Keratinocyte (primary cell): Measurements from ENCODE around the gene FTSJ1. TPM values are rescaled to one million over a fixed set of nuclear protein-coding genes. Genes with fewer than 3 reads are reported as not detected.

Experiments
- DNase-seq: peaks from one replicate; pipeline ENCODE4 v3.0.0-alpha.2; 2011; ENCODE audit warnings: low read depth, missing footprints, low spot score
- FAIRE-seq: peaks from 2 replicates; lab custom pipeline; 2011; peaks lifted over from hg19 to GRCh38; lab: Jason Lieb, UNC
- H2AFZ ChIP-seq: 2 replicates; pipeline ENCODE4 v1.6.0; 2012; ENCODE audit warnings: low read length, control low read depth, inconsistent platforms; ENCODE audit not compliant: control insufficient read depth
- H3K27ac ChIP-seq: 2 replicates; pipeline ENCODE4 v1.5.1; 2011; ENCODE audit warnings: low read length; ENCODE audit not compliant: control insufficient read depth, insufficient read depth
- H3K27me3 ChIP-seq: 3 replicates; pipeline ENCODE4 v1.6.0; 2011; ENCODE audit warnings: low read length; ENCODE audit not compliant: control insufficient read depth, insufficient read depth; ENCODE audit errors: extremely low read depth
- H3K36me3 ChIP-seq, 2 experiments: 2 replicates in 1 of 2; 3 replicates in 1 of 2; pipeline ENCODE4 v1.5.1; 2011; ENCODE audit warnings: low read length in 2 of 2, mild to moderate bottlenecking in 1 of 2; ENCODE audit not compliant: control insufficient read depth in 2 of 2, insufficient read depth in 2 of 2; ENCODE audit errors: extremely low read depth in 1 of 2
- H3K4me1 ChIP-seq: 3 replicates; pipeline ENCODE4 v1.5.1; 2011; ENCODE audit warnings: low read length; ENCODE audit not compliant: control insufficient read depth, insufficient read depth; ENCODE audit errors: extremely low read depth
- H3K4me2 ChIP-seq: 3 replicates; pipeline ENCODE4 v1.6.0; 2011; ENCODE audit warnings: low read depth, low read length; ENCODE audit not compliant: control insufficient read depth, insufficient read depth; ENCODE audit errors: extremely low read depth
- H3K4me3 ChIP-seq, 3 experiments: fragments of 200-600 bp in 1 of 3; sonication (generic) in 1 of 3; 2 replicates in 2 of 3; 3 replicates in 1 of 3; pipeline ENCODE4 v1.5.1; 2011 to 2016; ENCODE audit warnings: low read length in 3 of 3, mild to moderate bottlenecking in 3 of 3, control low read depth in 2 of 3, inconsistent platforms in 1 of 3, low read depth in 1 of 3, mixed read lengths in 1 of 3, mixed run types in 1 of 3, moderate library complexity in 1 of 3; ENCODE audit not compliant: control insufficient read depth in 2 of 3, insufficient read depth in 2 of 3; ENCODE audit errors: extremely low read depth in 1 of 3
- H3K79me2 ChIP-seq: 2 replicates; pipeline ENCODE4 v1.6.0; 2012; ENCODE audit warnings: low read length; ENCODE audit not compliant: control insufficient read depth, insufficient read depth
- H3K9ac ChIP-seq: 3 replicates; pipeline ENCODE4 v1.6.0; 2011; ENCODE audit warnings: low read length; ENCODE audit not compliant: control insufficient read depth, insufficient read depth; ENCODE audit errors: extremely low read depth
- H3K9me1 ChIP-seq: 3 replicates; pipeline ENCODE4 v1.6.0; 2011; ENCODE audit warnings: low read length; ENCODE audit not compliant: control insufficient read depth, insufficient read depth; ENCODE audit errors: extremely low read depth
- H3K9me3 ChIP-seq: 2 replicates; pipeline ENCODE4 v1.5.1; 2012; ENCODE audit warnings: low read depth, low read length; ENCODE audit not compliant: control insufficient read depth
- H4K20me1 ChIP-seq: 3 replicates; pipeline ENCODE4 v1.6.0; 2011; ENCODE audit warnings: low read length; ENCODE audit not compliant: control insufficient read depth, insufficient read depth; ENCODE audit errors: extremely low read depth
- EZH2 ChIP-seq: IDR thresholded peaks from one replicate; pipeline ENCODE4 v1.6.1; 2012; ENCODE audit warnings: inconsistent platforms, mild to moderate bottlenecking, low read length, moderate library complexity
- dilution Hi-C: fragments of 300-500 bp; cut with MboI; formaldehyde crosslinking; loops from one replicate; pipeline ENCODE4 v1.7.0; 2020; ENCODE audit warnings: low sequenced_read_pairs; ENCODE audit not compliant: extremely low pct_ligation_motif_present
- polyA plus RNA-seq, 5 experiments: library from polyadenylated mRNA; depleted of rRNA in 3 of 5; stranded (reverse) in 3 of 5; stranded (forward) in 1 of 5; unstranded in 1 of 5; fragments of >200 nt; gene quantifications; 1 replicate in 1 of 5; 2 replicates in 3 of 5; 3 replicates in 1 of 5; pipeline versions ENCODE4 v1.2.1 to v1.2.3, GENCODE V29; 2011 to 2012; ENCODE audit warnings: missing spikeins in 2 of 5, low read depth in 1 of 5, low replicate concordance in 1 of 5
- TF ChIP-seq, protein P1 (sequence below), 3 experiments: IDR thresholded peaks in 1 of 3; conservative IDR thresholded peaks in 1 of 3; optimal IDR thresholded peaks in 1 of 3; 2 replicates in 2 of 3; 3 replicates in 1 of 3; pipeline versions ENCODE3 to v1.5.1; 2011; ENCODE audit warnings: low read length in 3 of 3, mild to moderate bottlenecking in 3 of 3, moderate library complexity in 2 of 3, control low read depth in 1 of 3, inconsistent platforms in 1 of 3; ENCODE audit not compliant: insufficient read depth in 2 of 3; ENCODE audit errors: extremely low read depth in 1 of 3

The FTSJ1 gene
- polyA plus RNA-seq, 1 donor (not counting 4 experiments of a cell fraction or from before 2014, with no cell fraction given): 60.6 TPM

GRCh38 chrX:48532161-48532560, 56.2 kb downstream of the FTSJ1 start:
- H3K9ac ChIP-seq: no peak overlapping the region
- peak overlapping the region; percentile 92 for H3K27ac ChIP-seq
- H3K4me2 ChIP-seq: peak overlapping the region; percentile 3

DNA sequence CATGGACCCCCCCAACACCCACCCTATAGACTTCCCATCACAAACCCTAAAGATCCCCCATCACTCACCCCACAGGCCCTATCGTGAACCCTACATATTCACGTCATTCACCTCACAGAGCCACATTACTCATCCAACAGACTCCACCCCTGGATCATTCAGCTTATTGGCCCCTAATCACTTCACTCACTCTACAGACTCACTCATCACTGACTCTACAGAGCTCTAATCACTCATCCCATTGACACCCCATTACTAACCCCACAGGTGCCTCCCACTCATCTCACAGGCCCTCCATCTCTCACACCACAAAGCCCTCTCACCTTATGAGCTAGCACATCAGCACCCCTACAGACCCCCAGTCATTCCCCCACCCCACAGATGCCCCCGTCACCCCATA, 57.2 kb downstream of the FTSJ1 start:
- H3K4me3 ChIP-seq: no peak overlapping the region
- no peak overlapping the region for H3K4me2 ChIP-seq
- DNase-seq (no peak), FAIRE-seq (no peak)
- no peaks in the 10 kb centered on the region for H3K9me1 ChIP-seq
- H3K27me3 ChIP-seq: no peaks in the 10 kb centered on the region
- TF ChIP-seq EZH2: no peak
- TF ChIP-seq, protein P1, sequence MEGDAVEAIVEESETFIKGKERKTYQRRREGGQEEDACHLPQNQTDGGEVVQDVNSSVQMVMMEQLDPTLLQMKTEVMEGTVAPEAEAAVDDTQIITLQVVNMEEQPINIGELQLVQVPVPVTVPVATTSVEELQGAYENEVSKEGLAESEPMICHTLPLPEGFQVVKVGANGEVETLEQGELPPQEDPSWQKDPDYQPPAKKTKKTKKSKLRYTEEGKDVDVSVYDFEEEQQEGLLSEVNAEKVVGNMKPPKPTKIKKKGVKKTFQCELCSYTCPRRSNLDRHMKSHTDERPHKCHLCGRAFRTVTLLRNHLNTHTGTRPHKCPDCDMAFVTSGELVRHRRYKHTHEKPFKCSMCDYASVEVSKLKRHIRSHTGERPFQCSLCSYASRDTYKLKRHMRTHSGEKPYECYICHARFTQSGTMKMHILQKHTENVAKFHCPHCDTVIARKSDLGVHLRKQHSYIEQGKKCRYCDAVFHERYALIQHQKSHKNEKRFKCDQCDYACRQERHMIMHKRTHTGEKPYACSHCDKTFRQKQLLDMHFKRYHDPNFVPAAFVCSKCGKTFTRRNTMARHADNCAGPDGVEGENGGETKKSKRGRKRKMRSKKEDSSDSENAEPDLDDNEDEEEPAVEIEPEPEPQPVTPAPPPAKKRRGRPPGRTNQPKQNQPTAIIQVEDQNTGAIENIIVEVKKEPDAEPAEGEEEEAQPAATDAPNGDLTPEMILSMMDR (optimal IDR thresholded peaks at IDR 0.05 in 1 of 3, IDR thresholded peaks at IDR 0.05 in 1 of 3, conservative IDR thresholded peaks at IDR 0.05 in 1 of 3; ENCODE audit: extremely low read depth in 1 of 3, insufficient read depth in 2 of 3, low read length in 3 of 3): no peak
- no peaks in the 10 kb centered on the region for H3K79me2 ChIP-seq
- H2AFZ ChIP-seq: no peak overlapping the region
- H4K20me1 ChIP-seq: no peaks in the 10 kb centered on the region
- H3K36me3 ChIP-seq: peaks cover 0 to 3% of the 10 kb centered on the region in 2 experiments
- H3K9ac ChIP-seq: no peak overlapping the region
- H3K9me3 ChIP-seq: no peaks in the 10 kb centered on the region
- peaks cover 21% of the 10 kb centered on the region for H3K4me1 ChIP-seq
- dilution Hi-C loops: no loop called here
- no peak overlapping the region for H3K27ac ChIP-seq

More at GRCh38 chrX:48532161-48532560, 56.2 kb downstream of the FTSJ1 start:
- Histone ChIP-seq H3K9me1 (no peaks in the 10 kb centered on the region), H3K9me3 (no peaks in the 10 kb centered on the region), H3K27me3 (no peaks in the 10 kb centered on the region), H2AFZ (no peak overlapping the region), H3K4me3 (no peak overlapping the region), H4K20me1 (no peaks in the 10 kb centered on the region), H3K79me2 (no peaks in the 10 kb centered on the region), H3K36me3 (peaks cover 4% of the 10 kb centered on the region in 2 experiments), H3K4me1 (peaks cover 21% of the 10 kb centered on the region)
- FAIRE-seq (no peak), DNase-seq (no peak)
- no peak for TF ChIP-seq EZH2
- TF ChIP-seq, protein P1 (optimal IDR thresholded peaks at IDR 0.05 in 1 of 3, IDR thresholded peaks at IDR 0.05 in 1 of 3, conservative IDR thresholded peaks at IDR 0.05 in 1 of 3; ENCODE audit: extremely low read depth in 1 of 3, insufficient read depth in 2 of 3, low read length in 3 of 3): no peak
- dilution Hi-C loops: no loop called here

Other genes starting within 250 kb of the FTSJ1 start
- not detected in 3 replicates for gene SSX1, start 220.8 kb upstream of the FTSJ1 start, polyA plus RNA-seq
- gene SSX3, start 119.5 kb upstream of the FTSJ1 start, polyA plus RNA-seq: not detected in 3 replicates
- not detected in 3 replicates for gene SSX4, start 92.7 kb upstream of the FTSJ1 start, polyA plus RNA-seq
- not detected in 3 replicates for gene SSX4B, start 64.2 kb upstream of the FTSJ1 start, polyA plus RNA-seq
- gene SLC38A5, start 5.9 kb upstream of the FTSJ1 start, polyA plus RNA-seq: 199 to 339 TPM (median 316 TPM) in 3 replicates
- gene PORCN, start 32.8 kb downstream of the FTSJ1 start, polyA plus RNA-seq: 52.2 to 78.4 TPM (median 69.3 TPM) in 3 replicates
- 157 to 285 TPM (median 194 TPM) in 3 replicates for gene EBP, start 45.6 kb downstream of the FTSJ1 start, polyA plus RNA-seq
- 6.1 to 11.9 TPM (median 9.2 TPM) in 3 replicates for gene TBC1D25, start 63.5 kb downstream of the FTSJ1 start, polyA plus RNA-seq
- 237 to 327 TPM (median 282 TPM) in 3 replicates for gene RBM3, start 98.3 kb downstream of the FTSJ1 start, polyA plus RNA-seq
- gene WDR13, start 121.3 kb downstream of the FTSJ1 start, polyA plus RNA-seq: 32.8 to 48.0 TPM (median 40.6 TPM) in 3 replicates
- 0.05 to 0.09 TPM (median 0.07 TPM) in 3 replicates for gene WAS, start 207.6 kb downstream of the FTSJ1 start, polyA plus RNA-seq
- gene SUV39H1, start 220.5 kb downstream of the FTSJ1 start, polyA plus RNA-seq: 3.1 to 9.4 TPM (median 4.9 TPM) in 3 replicates